Osteoblast (primary cell): ENCODE data around the gene RGMA. TPM values are rescaled to one million over a fixed set of nuclear protein-coding genes. Genes with fewer than 3 reads are reported as not detected.

Experiments used
- DNase-seq: peaks from one replicate; pipeline ENCODE4 v3.0.0; 2011; ENCODE audit warnings: low spot score, mixed read lengths; ENCODE audit not compliant: insufficient read length; ENCODE audit errors: missing footprints
- H2AFZ ChIP-seq: 2 replicates; pipeline ENCODE4 v1.6.0; 2011; ENCODE audit warnings: mild to moderate bottlenecking, low read length
- H3K27ac ChIP-seq: 2 replicates; pipeline ENCODE4 v1.5.1; 2011; ENCODE audit warnings: mild to moderate bottlenecking, low read depth, low read length, moderate library complexity
- H3K27me3 ChIP-seq: 2 replicates; pipeline ENCODE4 v1.6.0; 2012; ENCODE audit warnings: mild to moderate bottlenecking, control low read depth, inconsistent platforms, low read length, moderate library complexity; ENCODE audit not compliant: insufficient read depth
- H3K36me3 ChIP-seq: 2 replicates; pipeline ENCODE4 v1.5.1; 2011; ENCODE audit warnings: mild to moderate bottlenecking, low read length, control low read depth, moderate library complexity; ENCODE audit not compliant: insufficient read depth
- H3K4me1 ChIP-seq: 2 replicates; pipeline ENCODE4 v1.5.1; 2011; ENCODE audit warnings: mild to moderate bottlenecking, low read length, control low read depth, moderate library complexity; ENCODE audit not compliant: insufficient read depth
- H3K4me2 ChIP-seq: 2 replicates; pipeline ENCODE4 v1.6.0; 2011; ENCODE audit warnings: mild to moderate bottlenecking, low read length; ENCODE audit not compliant: insufficient read depth
- H3K4me3 ChIP-seq: fragments of 200-600 bp; sonication (generic); 3 replicates; pipeline ENCODE4 v1.5.1; 2012; ENCODE audit warnings: mild to moderate bottlenecking, low read length, inconsistent platforms; ENCODE audit not compliant: insufficient read depth
- H3K79me2 ChIP-seq: 2 replicates; pipeline ENCODE4 v1.6.0; 2012; ENCODE audit warnings: mild to moderate bottlenecking, low read length, control low read depth, inconsistent platforms; ENCODE audit not compliant: insufficient read depth
- H3K9me3 ChIP-seq: 2 replicates; pipeline ENCODE4 v1.5.1; 2011; ENCODE audit warnings: low read depth, low read length, control low read depth
- H4K20me1 ChIP-seq: 2 replicates; pipeline ENCODE4 v1.6.0; 2012; ENCODE audit warnings: mild to moderate bottlenecking, low read length, control low read depth; ENCODE audit not compliant: insufficient read depth
- total RNA-seq: library from RNA; depleted of rRNA; stranded (reverse); fragments of >200 nt; gene quantifications from 2 replicates; pipeline ENCODE4 v1.2.3, GENCODE V29; 2012
- TF ChIP-seq, protein P1 (sequence below): IDR thresholded peaks from 2 replicates; pipeline ENCODE4 v1.5.1; 2011; ENCODE audit warnings: mild to moderate bottlenecking, low read depth, low read length, moderate library complexity; ENCODE audit errors: extremely low read depth

Gene RGMA
- total RNA-seq, 1 donor = 2.5 TPM

DNA sequence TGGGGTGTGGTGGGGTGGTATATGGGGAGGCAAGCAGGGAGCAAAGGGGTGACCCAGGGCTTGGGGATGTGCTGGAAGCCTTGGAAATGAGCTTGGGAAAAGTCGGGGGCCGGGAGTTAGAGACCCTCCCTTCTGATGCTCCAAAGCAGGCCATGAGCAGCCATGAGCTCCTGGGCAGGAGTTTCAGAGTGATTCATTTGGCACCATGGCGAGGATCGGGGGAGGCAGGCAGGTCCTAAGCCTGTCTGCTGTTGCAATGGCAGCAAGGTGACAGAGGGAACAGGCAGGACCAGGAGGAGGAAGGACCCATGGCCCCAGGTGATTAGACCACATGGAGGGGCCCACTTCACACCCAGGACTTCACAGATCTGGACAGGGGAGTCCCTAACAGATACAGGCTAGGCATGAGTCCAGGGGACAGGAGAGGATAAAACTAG is 21.3 kb downstream of the RGMA start:
- Histone ChIP-seq H3K4me1 (peaks cover 11% of the 10 kb centered on the region), H3K36me3 (no peaks in the 10 kb centered on the region), H2AFZ (no peak overlapping the region), H4K20me1 (no peaks in the 10 kb centered on the region), H3K4me3 (no peak overlapping the region), H3K4me2 (no peak overlapping the region), H3K9me3 (no peaks in the 10 kb centered on the region), H3K79me2 (no peaks in the 10 kb centered on the region), H3K27ac (no peak overlapping the region), H3K27me3 (peaks cover 23% of the 10 kb centered on the region)
- DNase-seq = no peak
- TF ChIP-seq, protein P1, sequence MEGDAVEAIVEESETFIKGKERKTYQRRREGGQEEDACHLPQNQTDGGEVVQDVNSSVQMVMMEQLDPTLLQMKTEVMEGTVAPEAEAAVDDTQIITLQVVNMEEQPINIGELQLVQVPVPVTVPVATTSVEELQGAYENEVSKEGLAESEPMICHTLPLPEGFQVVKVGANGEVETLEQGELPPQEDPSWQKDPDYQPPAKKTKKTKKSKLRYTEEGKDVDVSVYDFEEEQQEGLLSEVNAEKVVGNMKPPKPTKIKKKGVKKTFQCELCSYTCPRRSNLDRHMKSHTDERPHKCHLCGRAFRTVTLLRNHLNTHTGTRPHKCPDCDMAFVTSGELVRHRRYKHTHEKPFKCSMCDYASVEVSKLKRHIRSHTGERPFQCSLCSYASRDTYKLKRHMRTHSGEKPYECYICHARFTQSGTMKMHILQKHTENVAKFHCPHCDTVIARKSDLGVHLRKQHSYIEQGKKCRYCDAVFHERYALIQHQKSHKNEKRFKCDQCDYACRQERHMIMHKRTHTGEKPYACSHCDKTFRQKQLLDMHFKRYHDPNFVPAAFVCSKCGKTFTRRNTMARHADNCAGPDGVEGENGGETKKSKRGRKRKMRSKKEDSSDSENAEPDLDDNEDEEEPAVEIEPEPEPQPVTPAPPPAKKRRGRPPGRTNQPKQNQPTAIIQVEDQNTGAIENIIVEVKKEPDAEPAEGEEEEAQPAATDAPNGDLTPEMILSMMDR = no peak

GRCh38 chr15:93066834-93067648 is 22.0 kb downstream of the RGMA start:
- Histone ChIP-seq H3K27ac (no peak overlapping the region), H3K27me3 (peaks cover 17% of the 10 kb centered on the region), H2AFZ (no peak overlapping the region), H3K4me2 (no peak overlapping the region), H3K36me3 (no peaks in the 10 kb centered on the region), H3K9me3 (no peaks in the 10 kb centered on the region), H3K79me2 (no peaks in the 10 kb centered on the region), H4K20me1 (no peaks in the 10 kb centered on the region), H3K4me3 (no peak overlapping the region), H3K4me1 (peaks cover 7% of the 10 kb centered on the region)
- TF ChIP-seq, protein P1 = no peak
- no peak for DNase-seq

DNA sequence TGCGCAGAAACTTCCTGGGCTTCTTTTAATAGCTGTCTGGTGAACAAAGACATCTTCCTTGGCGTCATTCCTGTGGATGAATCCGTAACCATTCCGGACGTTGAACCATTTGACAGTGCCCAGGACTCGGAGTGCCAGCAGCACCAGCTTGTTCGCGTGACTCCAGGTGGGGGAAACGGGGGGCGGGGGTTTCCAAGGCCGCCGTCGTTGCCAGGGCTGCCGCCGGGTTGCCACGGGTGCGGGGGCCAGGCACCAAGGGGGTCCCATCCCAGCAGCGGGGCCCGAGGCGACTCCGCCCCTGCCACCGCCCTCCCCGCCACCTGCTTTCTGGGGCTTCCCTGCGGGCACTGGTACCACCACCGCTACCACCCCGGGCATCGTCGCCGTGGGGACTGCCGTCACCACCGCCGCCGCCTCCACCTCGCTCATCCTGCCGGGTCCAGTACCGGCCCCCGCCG is 22.8 kb downstream of the RGMA start:
- no peak for DNase-seq
- H3K4me2 ChIP-seq = no peak overlapping the region

DNA sequence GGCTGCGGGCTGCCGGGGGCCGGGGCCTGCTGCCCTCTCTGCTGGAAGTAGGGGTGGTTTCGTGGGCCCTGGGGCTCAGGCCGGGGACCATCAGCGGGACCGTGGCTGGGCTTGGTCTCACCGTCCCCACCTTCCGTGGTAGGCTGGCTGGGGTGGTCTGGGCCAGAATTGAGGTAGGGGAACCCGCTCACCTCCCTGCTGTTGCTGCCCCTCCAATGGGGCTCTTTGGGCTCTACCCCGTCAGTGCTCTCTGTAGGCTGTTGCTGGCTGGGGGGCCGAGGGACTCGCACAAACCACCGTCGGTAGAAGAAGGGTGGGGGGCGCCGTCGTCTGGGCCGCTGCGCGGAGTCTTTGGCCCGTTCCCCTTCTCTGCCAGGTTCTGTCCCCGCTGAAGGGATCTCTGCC is 23.4 kb downstream of the RGMA start:
- Histone ChIP-seq H4K20me1 (no peaks in the 10 kb centered on the region), H3K36me3 (no peaks in the 10 kb centered on the region), H3K4me1 (no peaks in the 10 kb centered on the region), H3K4me2 (no peak overlapping the region), H3K27ac (no peak overlapping the region), H3K27me3 (peaks cover 3% of the 10 kb centered on the region), H2AFZ (no peak overlapping the region), H3K79me2 (no peaks in the 10 kb centered on the region), H3K9me3 (no peaks in the 10 kb centered on the region), H3K4me3 (no peak overlapping the region)
- DNase-seq = no peak
- TF ChIP-seq, protein P1 = no peak

More for the DNA sequence above, 22.8 kb downstream of the RGMA start:
- no peaks in the 10 kb centered on the region for H3K36me3 ChIP-seq
- peaks cover 9% of the 10 kb centered on the region for H3K27me3 ChIP-seq
- H3K9me3 ChIP-seq = no peaks in the 10 kb centered on the region
- no peak overlapping the region for H3K4me3 ChIP-seq
- TF ChIP-seq, protein P1 = no peak
- no peaks in the 10 kb centered on the region for H3K4me1 ChIP-seq
- no peak overlapping the region for H2AFZ ChIP-seq
- no peaks in the 10 kb centered on the region for H3K79me2 ChIP-seq
- no peaks in the 10 kb centered on the region for H4K20me1 ChIP-seq
- H3K27ac ChIP-seq = no peak overlapping the region
